A673 (cell line): Measurements from ENCODE around the gene KRT1.

ENCODE experiments used
- EZH2 ChIP-seq: fragments of 200-600 bp; sonication (generic); IDR thresholded peaks from 2 replicates; pipeline ENCODE4 v1.6.1; 2017; ENCODE audit warnings: borderline replicate concordance, low read depth, mild to moderate bottlenecking, mixed read lengths, antibody characterized with exemption, low read length; ENCODE audit not compliant: poor library complexity, severe bottlenecking
- TF ChIP-seq, protein P1 (sequence below): fragments of 300-800, 200-600 bp; sonication (generic); conservative IDR thresholded peaks from 2 replicates; pipeline ENCODE4 v1.5.1; 2017; ENCODE audit warnings: low read depth, mild to moderate bottlenecking, antibody characterized with exemption, low read length, moderate library complexity, mixed read lengths

DNA sequence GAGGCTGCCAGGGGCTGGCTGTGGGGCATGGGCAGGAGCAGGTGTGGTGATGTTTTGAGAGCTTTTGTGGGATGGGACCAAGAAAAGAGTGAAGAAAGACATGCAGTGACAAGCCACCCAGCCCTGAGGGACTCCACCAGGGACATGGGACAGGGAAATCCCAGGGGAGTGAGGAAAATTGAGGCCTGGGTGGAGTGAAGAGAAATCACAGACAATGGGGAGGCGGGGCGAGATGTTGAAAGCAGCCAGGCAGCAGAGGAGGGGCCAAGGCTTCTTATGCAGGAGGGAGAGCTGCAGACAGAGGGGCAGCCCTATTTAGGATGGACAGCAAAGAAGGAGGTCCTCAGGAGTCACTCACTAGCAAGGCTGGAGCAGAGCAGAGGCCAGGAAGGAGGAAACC lies 4.2 kb upstream of the KRT1 start:
- TF ChIP-seq, protein P1, sequence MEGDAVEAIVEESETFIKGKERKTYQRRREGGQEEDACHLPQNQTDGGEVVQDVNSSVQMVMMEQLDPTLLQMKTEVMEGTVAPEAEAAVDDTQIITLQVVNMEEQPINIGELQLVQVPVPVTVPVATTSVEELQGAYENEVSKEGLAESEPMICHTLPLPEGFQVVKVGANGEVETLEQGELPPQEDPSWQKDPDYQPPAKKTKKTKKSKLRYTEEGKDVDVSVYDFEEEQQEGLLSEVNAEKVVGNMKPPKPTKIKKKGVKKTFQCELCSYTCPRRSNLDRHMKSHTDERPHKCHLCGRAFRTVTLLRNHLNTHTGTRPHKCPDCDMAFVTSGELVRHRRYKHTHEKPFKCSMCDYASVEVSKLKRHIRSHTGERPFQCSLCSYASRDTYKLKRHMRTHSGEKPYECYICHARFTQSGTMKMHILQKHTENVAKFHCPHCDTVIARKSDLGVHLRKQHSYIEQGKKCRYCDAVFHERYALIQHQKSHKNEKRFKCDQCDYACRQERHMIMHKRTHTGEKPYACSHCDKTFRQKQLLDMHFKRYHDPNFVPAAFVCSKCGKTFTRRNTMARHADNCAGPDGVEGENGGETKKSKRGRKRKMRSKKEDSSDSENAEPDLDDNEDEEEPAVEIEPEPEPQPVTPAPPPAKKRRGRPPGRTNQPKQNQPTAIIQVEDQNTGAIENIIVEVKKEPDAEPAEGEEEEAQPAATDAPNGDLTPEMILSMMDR, result no peak
- no peak for TF ChIP-seq EZH2
